Fibroblast of lung (primary cell): ENCODE measurements around the gene ZNF580. TPM values are rescaled to one million over a fixed set of nuclear protein-coding genes. Genes with fewer than 3 reads are reported as not detected.

Experiments used
- DNase-seq, 2 donors: peaks; one replicate each; pipeline versions ENCODE4 v3.0.0 to v3.0.0-alpha.2; 2010; ENCODE audit warnings: low read depth in 2 of 2
- H2AFZ ChIP-seq: 2 replicates; pipeline ENCODE4 v1.5.1; 2012; ENCODE audit warnings: low read length, control low read depth, inconsistent platforms
- H3K27ac ChIP-seq: 2 replicates; pipeline ENCODE4 v1.5.1; 2011; ENCODE audit warnings: low read length, control low read depth; ENCODE audit not compliant: insufficient read depth
- H3K27me3 ChIP-seq: 2 replicates; pipeline ENCODE4 v1.5.1; 2011; ENCODE audit warnings: mild to moderate bottlenecking, low read length; ENCODE audit not compliant: control insufficient read depth, insufficient read depth
- H3K36me3 ChIP-seq: 2 replicates; pipeline ENCODE4 v1.5.1; 2011; ENCODE audit warnings: low read length; ENCODE audit not compliant: control insufficient read depth, insufficient read depth
- H3K4me1 ChIP-seq: 2 replicates; pipeline ENCODE4 v1.5.1; 2011; ENCODE audit warnings: low read length; ENCODE audit not compliant: control insufficient read depth, insufficient read depth; ENCODE audit errors: extremely low read depth
- H3K4me2 ChIP-seq: 2 replicates; pipeline ENCODE4 v1.5.1; 2011; ENCODE audit warnings: low read length, control low read depth; ENCODE audit not compliant: insufficient read depth; ENCODE audit errors: extremely low read depth
- H3K4me3 ChIP-seq, 4 experiments: fragments of 200-600 bp in 1 of 4; sonication (generic) in 1 of 4; replicated peaks in 1 of 4; 2 replicates each; pipeline ENCODE4 v1.5.1; 2011 to 2016; ENCODE audit warnings: low read length in 4 of 4, low read depth in 3 of 4, mild to moderate bottlenecking in 3 of 4, control low read depth in 2 of 4, inconsistent platforms in 1 of 4, mixed read lengths in 1 of 4; ENCODE audit not compliant: insufficient read depth in 1 of 4; ENCODE audit errors: control extremely low read depth in 1 of 4
- H3K79me2 ChIP-seq: 2 replicates; pipeline ENCODE4 v1.5.1; 2012; ENCODE audit warnings: mild to moderate bottlenecking, low read length, inconsistent platforms; ENCODE audit not compliant: control insufficient read depth, insufficient read depth
- H3K9ac ChIP-seq: 2 replicates; pipeline ENCODE4 v1.5.1; 2011; ENCODE audit warnings: mild to moderate bottlenecking, low read length, control low read depth; ENCODE audit not compliant: insufficient read depth
- H3K9me3 ChIP-seq: 2 replicates; pipeline ENCODE4 v1.5.1; 2012; ENCODE audit warnings: low read depth, low read length; ENCODE audit not compliant: control insufficient read depth, insufficient read depth
- H4K20me1 ChIP-seq: 2 replicates; pipeline ENCODE4 v1.5.1; 2011; ENCODE audit warnings: low read length; ENCODE audit not compliant: control insufficient read depth, insufficient read depth; ENCODE audit errors: extremely low read depth
- EZH2 ChIP-seq: IDR thresholded peaks from 2 replicates; pipeline ENCODE4 v1.5.1; 2012; ENCODE audit warnings: low read length, control low read depth, mild to moderate bottlenecking; ENCODE audit errors: missing control alignments
- polyA plus RNA-seq, 2 donors: library from polyadenylated mRNA; depleted of rRNA in 1 of 2; stranded (reverse) in 1 of 2; unstranded in 1 of 2; fragments of >200 nt; gene quantifications; 2 replicates each; pipeline ENCODE4 v1.2.1, GENCODE V29; 2011 to 2012; ENCODE audit warnings: missing spikeins in 1 of 2
- total RNA-seq: library from RNA; depleted of rRNA; stranded (reverse); fragments of >200 nt; gene quantifications from 2 replicates; pipeline ENCODE4 v1.2.1, GENCODE V29; 2014
- TF ChIP-seq, protein P1 (sequence below), 2 donors: IDR thresholded peaks in 1 of 2; conservative IDR thresholded peaks in 1 of 2; 1 replicate in 1 of 2; 2 replicates in 1 of 2; pipeline ENCODE4 v1.5.1; 2011 to 2012; ENCODE audit warnings: low read length in 2 of 2, control low read depth in 1 of 2, inconsistent platforms in 1 of 2, low read depth in 1 of 2, mild to moderate bottlenecking in 1 of 2

ZNF580 gene
- total and polyA plus RNA-seq, 2 donors (not counting 1 experiment from before 2014, with no cell fraction given), result 4.1 to 7.2 TPM

DNA sequence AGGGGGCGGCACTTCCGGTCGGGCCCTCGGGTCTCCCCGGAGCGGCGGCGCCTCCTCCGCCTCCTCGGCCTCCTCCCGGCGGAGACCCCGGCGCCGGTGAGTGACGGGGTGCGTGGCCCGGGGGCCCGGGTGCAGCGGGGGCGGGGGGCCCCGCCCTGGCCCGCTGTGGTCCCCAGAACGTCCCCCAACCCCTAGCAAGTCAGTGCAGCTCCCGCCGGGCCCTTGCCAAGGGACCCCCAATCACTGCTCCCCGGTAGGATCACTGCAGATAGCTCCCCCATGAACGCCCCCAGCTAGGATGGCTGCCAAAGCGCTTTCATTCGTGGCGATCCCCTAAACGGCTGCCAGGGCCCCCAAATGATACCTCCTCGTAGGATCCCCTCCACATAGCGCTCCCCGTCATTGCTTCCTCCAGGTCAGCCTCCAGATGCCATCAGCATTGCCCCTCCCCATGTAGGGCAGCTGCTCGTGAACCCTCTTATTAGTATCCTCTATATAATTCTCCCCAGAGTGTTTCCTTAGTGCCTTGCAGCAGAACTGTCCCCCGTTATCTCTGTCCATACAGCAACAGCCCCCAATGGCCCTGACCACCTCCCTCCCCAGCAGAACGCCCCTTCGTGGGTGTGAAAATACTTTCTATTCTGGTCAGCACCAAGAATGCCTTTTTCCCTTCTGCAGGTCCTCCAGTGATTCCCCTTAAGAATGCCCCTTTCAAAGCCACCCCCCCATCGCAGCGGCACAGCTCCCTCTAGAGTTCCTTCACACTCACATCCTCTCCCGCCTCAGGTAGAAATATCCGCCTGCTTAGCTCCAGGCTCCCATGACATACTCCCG, 34.9 kb upstream of the ZNF580 start, which contains the start of gene ZNF865:
Gene ZNF865 (plus strand): TSS at position 11 of the 834 bp plus-strand sequence. CDS start 7,972 bp downstream, outside the sequence.
- Histone ChIP-seq H4K20me1 (no peaks in the 10 kb centered on the region), H3K36me3 (peaks cover 2% of the 10 kb centered on the region), H3K9me3 (no peaks in the 10 kb centered on the region), H3K79me2 (peaks cover 33% of the 10 kb centered on the region), H3K4me3 (peak within 1 kb of the TSS; percentile 90 to 95 (median 93)), H3K27ac (peak within 1 kb of the TSS; percentile 93), H3K9ac (peak within 1 kb of the TSS; percentile 89), H2AFZ (peak within 1 kb of the TSS; percentile 12), H3K27me3 (no peaks in the 10 kb centered on the region), H3K4me2 (peak within 1 kb of the TSS; percentile 100), H3K4me1 (peaks cover 10% of the 10 kb centered on the region)
- DNase-seq, result peak; percentile 84 to 87
- TF ChIP-seq EZH2, result no peak
- TF ChIP-seq, protein P1, sequence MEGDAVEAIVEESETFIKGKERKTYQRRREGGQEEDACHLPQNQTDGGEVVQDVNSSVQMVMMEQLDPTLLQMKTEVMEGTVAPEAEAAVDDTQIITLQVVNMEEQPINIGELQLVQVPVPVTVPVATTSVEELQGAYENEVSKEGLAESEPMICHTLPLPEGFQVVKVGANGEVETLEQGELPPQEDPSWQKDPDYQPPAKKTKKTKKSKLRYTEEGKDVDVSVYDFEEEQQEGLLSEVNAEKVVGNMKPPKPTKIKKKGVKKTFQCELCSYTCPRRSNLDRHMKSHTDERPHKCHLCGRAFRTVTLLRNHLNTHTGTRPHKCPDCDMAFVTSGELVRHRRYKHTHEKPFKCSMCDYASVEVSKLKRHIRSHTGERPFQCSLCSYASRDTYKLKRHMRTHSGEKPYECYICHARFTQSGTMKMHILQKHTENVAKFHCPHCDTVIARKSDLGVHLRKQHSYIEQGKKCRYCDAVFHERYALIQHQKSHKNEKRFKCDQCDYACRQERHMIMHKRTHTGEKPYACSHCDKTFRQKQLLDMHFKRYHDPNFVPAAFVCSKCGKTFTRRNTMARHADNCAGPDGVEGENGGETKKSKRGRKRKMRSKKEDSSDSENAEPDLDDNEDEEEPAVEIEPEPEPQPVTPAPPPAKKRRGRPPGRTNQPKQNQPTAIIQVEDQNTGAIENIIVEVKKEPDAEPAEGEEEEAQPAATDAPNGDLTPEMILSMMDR (conservative IDR thresholded peaks at IDR 0.05 in 1 of 2, IDR thresholded peaks at IDR 0.05 in 1 of 2; ENCODE audit: low read depth in 1 of 2, low read length in 2 of 2), result peak; percentile 75 to 88

DNA sequence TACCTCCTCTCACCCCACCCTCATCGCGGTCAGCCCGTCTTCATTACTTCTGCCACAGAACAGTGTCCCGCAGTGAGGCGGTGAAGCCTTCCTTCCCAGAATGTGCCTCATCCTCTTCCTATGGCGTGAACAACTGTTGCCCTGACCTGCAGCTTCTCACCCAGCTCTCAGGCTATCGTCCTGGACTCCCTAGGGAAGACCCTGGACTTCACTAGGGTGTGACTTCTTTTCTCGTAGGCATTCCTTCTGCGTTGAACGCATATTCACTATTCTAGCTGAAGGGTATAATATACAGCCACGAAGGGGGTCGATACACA, 34.4 kb upstream of the ZNF580 start:
- H3K4me1 ChIP-seq, result peaks cover 6% of the 10 kb centered on the region
- TF ChIP-seq, protein P1 (conservative IDR thresholded peaks at IDR 0.05 in 1 of 2, IDR thresholded peaks at IDR 0.05 in 1 of 2; ENCODE audit: low read depth in 1 of 2, low read length in 2 of 2), result no peak
- H2AFZ ChIP-seq, result no peak overlapping the region
- peak overlapping the region; percentile 90 to 95 (median 93) for H3K4me3 ChIP-seq
- H3K27me3 ChIP-seq, result no peaks in the 10 kb centered on the region
- H3K36me3 ChIP-seq, result peaks cover 2% of the 10 kb centered on the region
- peak overlapping the region; percentile 89 for H3K9ac ChIP-seq
- no peaks in the 10 kb centered on the region for H4K20me1 ChIP-seq
- DNase-seq, result no peak
- peaks cover 31% of the 10 kb centered on the region for H3K79me2 ChIP-seq
- H3K27ac ChIP-seq, result peak overlapping the region; percentile 93
- H3K4me2 ChIP-seq, result peak overlapping the region; percentile 100
- no peaks in the 10 kb centered on the region for H3K9me3 ChIP-seq

DNA sequence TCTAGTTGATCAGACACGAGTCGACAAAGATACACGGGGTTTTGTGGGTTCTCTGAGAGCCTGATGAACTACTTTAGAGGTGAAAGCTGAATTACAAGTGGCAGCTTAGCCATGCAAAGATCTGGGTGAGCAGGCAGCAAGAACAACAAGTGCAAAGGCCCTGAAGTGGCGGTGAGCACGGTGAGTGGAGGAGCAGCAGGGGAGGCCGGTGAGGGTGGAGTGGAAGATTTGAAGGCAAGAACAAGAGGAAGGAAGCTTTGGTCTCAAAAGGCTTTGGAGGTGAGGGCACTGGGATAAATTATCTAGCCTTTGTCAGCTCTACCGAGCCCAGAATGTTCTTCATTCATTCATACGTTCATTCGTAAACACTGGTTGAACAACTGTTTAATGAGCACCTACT, 34.0 kb upstream of the ZNF580 start:
- DNase-seq, result no peak
- H2AFZ ChIP-seq, result no peak overlapping the region
- peak overlapping the region; percentile 90 to 95 (median 93) for H3K4me3 ChIP-seq
- H4K20me1 ChIP-seq, result no peaks in the 10 kb centered on the region
- no peaks in the 10 kb centered on the region for H3K9me3 ChIP-seq
- H3K4me1 ChIP-seq, result peaks cover 6% of the 10 kb centered on the region
- H3K9ac ChIP-seq, result no peak overlapping the region
- no peaks in the 10 kb centered on the region for H3K27me3 ChIP-seq
- H3K36me3 ChIP-seq, result peaks cover 2% of the 10 kb centered on the region
- H3K4me2 ChIP-seq, result peak overlapping the region; percentile 100
- peaks cover 31% of the 10 kb centered on the region for H3K79me2 ChIP-seq
- peak overlapping the region; percentile 93 for H3K27ac ChIP-seq
- TF ChIP-seq, protein P1 (conservative IDR thresholded peaks at IDR 0.05 in 1 of 2, IDR thresholded peaks at IDR 0.05 in 1 of 2; ENCODE audit: low read depth in 1 of 2, low read length in 2 of 2), result no peak
- TF ChIP-seq EZH2, result no peak
